ENCODE measurements around the gene MLLT1.

- TF ChIP-seq CTCF (IDR thresholded peaks at IDR 0.05) = no peak
- TF ChIP-seq POLR2A (IDR thresholded peaks at IDR 0.05) = no peak
Measured at GRCh38 chr19:6164906-6165531, 114.8 kb downstream of the MLLT1 start.

Measured in lower leg skin (tissue), 3 donors.